ENCODE data around the gene GABPB1. TPM values are rescaled to one million over a fixed set of nuclear protein-coding genes. Genes with fewer than 3 reads are reported as not detected.
A peak's percentile ranks its signal among the peaks of the same experiment; 100 is the strongest.
"Not testable (repeated sequence)": the region's sequence is repeated elsewhere in the genome, so short reads cannot be mapped to it uniquely, and the experiment has no call there.

The GABPB1 gene
- total RNA-seq = 10 to 100 TPM; 37.5 to 38.1 TPM

DNA sequence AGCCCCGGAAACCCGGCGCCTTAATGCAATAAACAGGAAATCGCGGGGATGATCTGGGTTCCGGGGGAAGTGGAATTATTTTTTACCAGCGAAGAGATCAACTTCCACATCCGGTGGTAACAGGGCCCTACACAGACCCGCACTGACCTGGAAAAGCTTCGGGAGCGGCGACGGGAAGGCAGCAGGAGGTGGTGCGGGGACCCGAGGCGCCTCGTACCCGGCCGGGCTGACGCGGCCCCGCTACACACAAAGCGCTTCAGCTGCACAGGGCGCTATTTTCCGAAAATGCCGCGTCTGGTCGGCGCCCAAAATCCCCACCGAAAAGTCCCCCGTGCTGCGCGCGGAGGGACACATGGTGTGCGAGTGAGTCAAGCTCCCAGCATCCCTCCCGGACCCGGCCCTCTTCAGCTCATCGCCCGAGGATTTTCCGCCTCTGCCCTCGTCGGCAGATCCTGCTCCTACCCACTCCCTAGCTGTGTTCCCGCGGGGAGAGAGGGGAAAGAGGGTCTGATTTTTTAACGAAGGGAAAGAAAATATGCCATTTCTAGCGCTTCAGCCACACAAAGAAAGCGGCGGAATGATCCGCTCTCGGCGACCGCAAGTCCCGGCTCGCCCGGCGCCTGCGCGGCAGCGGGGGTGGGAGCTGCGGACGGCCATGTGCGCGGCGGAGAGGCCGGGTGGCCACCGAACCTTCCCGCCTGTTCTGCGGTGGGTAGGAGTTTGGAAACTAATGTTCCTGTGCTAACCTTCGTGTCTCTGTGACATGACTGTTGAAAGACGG, at the start of gene GABPB1:
TSS of gene GABPB1 (minus strand) at position 361 of the 781 bp plus-strand sequence. CDS start 45,400 bp downstream, outside the sequence.
- no peaks in the 10 kb centered on the region for H3K9me3 Mint-ChIP-seq
- peak within 1 kb of the TSS; percentile 88 for H3K4me3 Mint-ChIP-seq
- CTCF ChIA-PET = interaction anchor here (0.5 to 1.2 kb wide), 5 partner anchors 38 to 1477 kb away, joined by 3 to 4 read pairs (median 3); partner anchors contain the start of gene EID1
- peaks cover 57% of the 10 kb centered on the region for H3K36me3 Mint-ChIP-seq (ENCODE audit: low read depth)
- DNase-seq = peak; percentile 90
- peak within 1 kb of the TSS; percentile 100 for H3K27ac Mint-ChIP-seq
- H3K27me3 Mint-ChIP-seq = no peaks in the 10 kb centered on the region
- POLR2A ChIA-PET = interaction anchor here (0.6 to 8.2 kb wide), 48 partner anchors 8 to 1544 kb away, joined by 3 to 136 read pairs (median 6); partner anchors contain the start of genes AP4E1, CEP152, COPS2 and DTWD1
- H3K4me1 Mint-ChIP-seq = peaks cover 42% of the 10 kb centered on the region

DNA sequence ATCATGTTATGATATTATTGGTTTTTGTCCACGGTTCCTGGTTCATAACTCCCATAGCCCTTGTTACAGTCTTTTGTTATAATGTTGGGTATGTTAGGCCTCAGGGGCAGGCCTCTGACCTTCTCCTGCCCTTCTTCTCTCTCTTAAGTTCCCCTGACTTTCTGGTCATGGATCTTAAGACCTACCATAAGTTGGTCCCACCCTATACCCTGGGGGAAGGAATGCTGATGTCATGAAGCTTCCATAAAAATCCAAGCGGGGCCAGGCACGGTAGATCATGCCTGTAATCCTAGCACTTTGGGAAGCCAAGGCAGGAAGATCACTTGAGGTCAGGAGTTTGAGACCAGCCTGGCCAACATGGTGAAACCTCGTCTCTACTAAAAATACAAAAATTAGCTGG, 36.6 kb upstream of the GABPB1 start:
- H3K36me3 Mint-ChIP-seq (ENCODE audit: low read depth); POLR2A ChIA-PET; DNase-seq; H3K9me3 Mint-ChIP-seq; H3K4me3 Mint-ChIP-seq; H3K27me3 Mint-ChIP-seq; H3K4me1 Mint-ChIP-seq; H3K27ac Mint-ChIP-seq: not testable (repeated sequence)
- CTCF ChIA-PET = interaction anchor here (0.7 to 1.2 kb wide), 2 partner anchors 16 to 305 kb away, joined by 3 read pairs; no protein-coding TSS in a partner anchor

DNA sequence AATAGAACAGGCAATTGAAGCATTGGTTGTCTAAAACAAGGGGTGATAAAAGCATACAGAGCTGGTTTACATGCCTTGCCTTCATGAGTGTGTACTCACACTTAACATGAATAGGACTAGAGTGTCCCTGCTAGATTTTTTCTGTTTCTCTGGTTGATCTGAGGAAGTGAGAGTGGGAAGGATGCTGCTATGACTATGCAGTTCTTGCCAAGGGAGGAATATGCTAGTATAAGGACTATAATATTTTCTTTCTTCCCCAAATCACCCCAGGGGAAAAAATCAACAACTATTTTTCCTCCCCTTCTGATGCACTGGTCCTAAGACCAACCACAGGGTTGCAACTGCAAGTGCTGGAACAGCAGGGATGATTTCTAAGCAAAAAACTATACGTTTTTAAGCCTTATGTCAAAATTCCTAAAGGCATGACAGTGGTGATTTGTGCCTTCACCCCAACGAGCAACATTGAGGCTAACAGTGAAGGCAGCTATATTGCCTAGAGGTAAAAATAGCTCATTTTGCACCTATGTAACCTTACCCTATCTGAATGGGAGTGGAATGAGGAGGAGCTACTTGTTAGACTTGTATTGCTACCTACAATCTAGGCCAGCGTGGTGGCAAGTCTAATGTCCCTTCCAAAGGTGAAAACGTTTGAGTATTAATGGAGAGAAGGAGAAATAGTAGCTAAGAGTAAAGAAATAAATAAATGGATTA, 35.7 kb upstream of the GABPB1 start:
- DNase-seq = no peak
- CTCF ChIA-PET = interaction anchor here (1.2 kb wide), 1 partner anchor 17 kb away, joined by 3 read pairs; no protein-coding TSS in a partner anchor
- no peak overlapping the region for H3K27ac Mint-ChIP-seq
- H3K4me1 Mint-ChIP-seq = peaks cover 3% of the 10 kb centered on the region
- no peaks in the 10 kb centered on the region for H3K9me3 Mint-ChIP-seq
- H3K36me3 Mint-ChIP-seq (ENCODE audit: low read depth) = no peaks in the 10 kb centered on the region
- H3K4me3 Mint-ChIP-seq = no peak overlapping the region
- H3K27me3 Mint-ChIP-seq = no peaks in the 10 kb centered on the region
- POLR2A ChIA-PET = no interaction called here

DNA sequence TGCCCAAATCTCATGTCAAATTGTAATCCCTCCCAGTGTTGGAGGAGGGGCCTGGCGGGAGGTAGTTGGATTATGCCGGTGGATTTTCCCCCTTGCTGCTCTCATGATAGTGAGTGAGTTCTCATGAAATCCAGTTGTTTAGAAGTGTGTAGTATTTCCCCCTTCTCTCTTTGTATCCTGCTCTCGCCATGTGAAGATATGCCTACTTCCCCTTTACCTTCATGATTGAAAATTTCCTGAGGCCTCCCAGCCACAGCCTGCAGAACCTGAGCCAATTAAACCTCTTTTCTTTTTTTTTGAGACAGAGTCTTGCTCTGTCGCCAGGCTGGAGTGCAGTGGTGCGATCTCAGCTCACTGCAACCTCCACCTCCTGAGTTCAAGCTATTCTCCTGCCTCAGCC, 27.4 kb upstream of the GABPB1 start:
- DNase-seq; POLR2A ChIA-PET; CTCF ChIA-PET; H3K4me3 Mint-ChIP-seq; H3K27ac Mint-ChIP-seq; H3K9me3 Mint-ChIP-seq; H3K27me3 Mint-ChIP-seq; H3K36me3 Mint-ChIP-seq (ENCODE audit: low read depth): not testable (repeated sequence)
- peaks cover 17% of the 10 kb centered on the region for H3K4me1 Mint-ChIP-seq

DNA sequence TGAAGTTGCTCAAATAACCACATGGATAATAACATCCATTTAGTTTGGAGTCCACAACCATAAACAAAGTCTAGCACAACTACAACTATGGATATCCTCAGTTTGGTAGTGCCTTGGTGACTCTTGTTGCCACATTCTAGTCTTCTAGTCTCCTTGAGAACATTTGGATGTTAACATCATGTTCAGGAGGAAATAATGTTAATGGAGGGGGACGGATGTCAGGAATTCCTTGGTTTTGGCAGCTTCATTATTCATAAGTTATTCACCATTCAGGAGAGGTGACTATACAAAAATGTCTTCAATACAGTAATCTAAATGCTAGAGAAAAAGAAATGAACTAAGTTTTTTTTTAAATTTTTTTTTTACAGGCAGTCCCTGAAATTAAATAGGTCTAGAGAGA, 26.4 kb upstream of the GABPB1 start:
- DNase-seq = no peak
- no peaks in the 10 kb centered on the region for H3K36me3 Mint-ChIP-seq (ENCODE audit: low read depth)
- CTCF ChIA-PET = no interaction called here
- H3K4me3 Mint-ChIP-seq = no peak overlapping the region
- H3K27me3 Mint-ChIP-seq = no peaks in the 10 kb centered on the region
- H3K4me1 Mint-ChIP-seq = peaks cover 18% of the 10 kb centered on the region
- H3K27ac Mint-ChIP-seq = no peak overlapping the region
- POLR2A ChIA-PET = no interaction called here
- H3K9me3 Mint-ChIP-seq = no peaks in the 10 kb centered on the region

DNA sequence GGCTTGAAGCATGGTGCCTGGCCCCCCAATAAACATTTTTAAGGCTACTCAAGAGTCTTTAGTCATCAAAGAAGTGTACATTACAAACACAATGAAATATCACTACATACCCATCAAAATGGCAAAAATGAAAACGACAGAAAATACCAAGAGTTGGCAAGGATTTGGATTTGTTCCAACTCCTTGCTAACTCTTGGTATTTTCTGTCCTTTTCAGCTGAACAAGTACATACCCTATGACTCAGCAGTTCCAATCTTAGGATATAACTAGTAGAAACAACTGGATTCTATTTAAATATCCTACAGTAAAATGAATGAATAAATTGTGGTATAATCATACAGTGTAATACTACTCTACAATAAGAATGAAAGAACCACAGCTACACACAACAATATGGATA, 25.1 kb upstream of the GABPB1 start:
- H3K4me3 Mint-ChIP-seq = no peak overlapping the region

DNA sequence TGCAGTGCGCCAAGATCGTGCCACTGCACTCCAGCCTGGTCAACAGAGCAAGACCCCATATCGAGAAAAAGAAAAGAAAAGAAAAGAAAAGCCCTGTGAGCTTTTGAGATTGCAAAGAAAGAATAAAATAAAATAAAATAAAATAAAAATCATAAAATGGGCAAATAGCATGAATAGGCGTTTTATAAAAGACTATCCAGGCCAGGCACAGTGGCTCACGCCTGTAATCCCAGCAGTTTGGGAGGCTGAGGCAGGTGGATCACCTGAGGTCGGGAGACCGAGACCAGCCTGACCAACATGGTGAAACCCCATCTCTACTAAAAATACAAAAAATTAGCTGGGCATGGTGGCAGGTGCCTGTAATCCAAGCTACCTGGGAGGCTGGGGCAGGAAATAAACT, 24.4 kb upstream of the GABPB1 start:
- DNase-seq; H3K9me3 Mint-ChIP-seq; H3K4me3 Mint-ChIP-seq; H3K27ac Mint-ChIP-seq; H3K27me3 Mint-ChIP-seq; CTCF ChIA-PET; H3K36me3 Mint-ChIP-seq (ENCODE audit: low read depth); POLR2A ChIA-PET: not testable (repeated sequence)
- H3K4me1 Mint-ChIP-seq = peaks cover 18% of the 10 kb centered on the region

More for the DNA sequence above, 25.1 kb upstream of the GABPB1 start:
- Mint-ChIP-seq H3K27ac (no peak overlapping the region), H3K4me1 (peaks cover 18% of the 10 kb centered on the region), H3K36me3 (ENCODE audit: low read depth) (no peaks in the 10 kb centered on the region), H3K27me3 (no peaks in the 10 kb centered on the region), H3K9me3 (no peaks in the 10 kb centered on the region)
- ChIA-PET CTCF (no interaction called here), POLR2A (no interaction called here)
- DNase-seq = no peak

DNA sequence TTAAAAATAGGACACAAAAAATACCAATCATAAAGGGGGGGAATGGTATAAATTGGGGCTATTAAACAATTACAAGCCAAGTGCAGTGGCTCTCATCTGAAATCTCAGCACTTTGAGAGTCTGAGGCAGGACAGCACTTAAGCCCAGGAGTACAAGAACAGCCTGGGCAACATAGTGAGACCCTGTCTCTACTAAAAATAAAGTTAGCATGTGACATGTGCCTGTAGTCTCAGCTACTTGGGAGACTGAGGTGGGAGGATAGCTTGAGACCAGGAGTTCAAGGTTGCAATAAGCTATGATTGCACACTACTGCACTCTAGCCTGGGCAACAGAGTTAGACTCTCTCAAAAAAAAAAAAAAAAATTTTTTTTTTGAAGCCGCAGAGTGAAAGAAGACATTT, 23.8 kb upstream of the GABPB1 start:
- Mint-ChIP-seq H3K27ac (no peak overlapping the region), H3K27me3 (no peaks in the 10 kb centered on the region), H3K4me1 (peaks cover 18% of the 10 kb centered on the region), H3K36me3 (ENCODE audit: low read depth) (no peaks in the 10 kb centered on the region), H3K9me3 (no peaks in the 10 kb centered on the region), H3K4me3 (no peak overlapping the region)
- ChIA-PET POLR2A (no interaction called here), CTCF (no interaction called here)
- DNase-seq = no peak

DNA sequence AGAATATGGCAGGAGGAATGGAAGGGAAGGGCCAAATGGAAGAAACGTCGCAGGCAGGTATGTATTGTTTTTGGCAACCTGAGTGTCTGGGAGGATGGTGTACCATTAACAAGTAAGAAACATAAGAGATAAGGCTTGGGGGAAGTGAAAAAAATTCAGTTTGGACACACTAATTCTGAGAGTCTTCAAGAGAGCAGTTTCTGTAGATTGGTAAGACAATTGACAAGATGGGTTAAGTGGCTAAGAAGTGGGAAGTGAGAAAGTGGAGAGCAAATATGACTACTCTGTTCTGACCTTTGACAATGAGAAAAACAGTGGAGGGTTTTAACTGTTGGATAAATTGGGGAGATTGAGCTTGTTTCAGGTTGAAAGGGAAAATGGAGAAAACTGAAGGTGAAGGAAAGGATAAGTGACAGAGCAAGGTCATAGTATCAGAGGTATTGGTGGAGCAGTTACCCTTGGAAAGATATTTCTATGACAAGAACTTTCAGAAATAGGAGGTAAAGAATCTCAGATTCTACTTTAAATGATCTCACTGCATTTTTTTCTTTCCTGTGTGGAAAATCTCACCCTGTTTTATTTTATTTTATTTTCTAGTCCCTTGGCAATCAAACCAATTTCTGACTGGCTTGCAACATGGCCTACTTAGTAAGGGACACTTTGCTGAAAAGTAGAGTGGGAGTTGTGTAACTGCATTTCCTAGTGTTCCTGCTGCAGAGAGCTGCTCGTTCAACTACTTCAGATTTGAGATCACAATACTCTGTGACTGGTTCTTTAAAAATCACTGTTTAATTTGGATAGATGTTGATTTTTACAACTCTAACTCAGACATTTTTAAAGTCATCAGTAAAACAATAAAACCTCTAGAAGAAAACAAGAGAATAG, 23.1 kb upstream of the GABPB1 start:
- Mint-ChIP-seq H3K4me1 (peaks cover 18% of the 10 kb centered on the region), H3K27ac (peak overlapping the region; percentile 21), H3K36me3 (ENCODE audit: low read depth) (no peaks in the 10 kb centered on the region), H3K4me3 (no peak overlapping the region), H3K27me3 (no peaks in the 10 kb centered on the region), H3K9me3 (no peaks in the 10 kb centered on the region)
- DNase-seq = no peak
- POLR2A ChIA-PET = interaction anchor here (1.0 kb wide), 1 partner anchor 24 kb away, joined by 6 read pairs; no protein-coding TSS in a partner anchor
- CTCF ChIA-PET = no interaction called here

DNA sequence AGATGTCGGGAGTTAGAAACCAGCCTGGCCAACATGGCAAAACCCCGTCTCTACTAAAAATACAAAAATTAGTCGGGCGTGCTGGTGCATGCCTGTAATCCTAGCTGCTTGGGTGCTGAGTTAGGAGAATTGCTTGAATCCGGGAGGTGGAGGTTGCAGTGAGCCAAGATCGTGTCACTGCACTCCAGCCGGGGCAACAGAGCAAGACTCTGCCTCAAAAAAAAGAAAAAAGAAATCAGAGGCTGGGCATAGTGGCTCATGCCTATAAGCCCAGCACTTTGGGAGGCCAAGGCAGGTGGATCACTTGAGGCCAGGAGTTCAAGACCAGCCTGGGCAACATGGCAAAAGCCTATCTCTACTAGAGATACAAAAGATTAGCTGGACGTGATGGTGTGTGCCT, 14.6 kb upstream of the GABPB1 start:
- CTCF ChIA-PET; DNase-seq; POLR2A ChIA-PET; H3K27ac Mint-ChIP-seq; H3K9me3 Mint-ChIP-seq; H3K27me3 Mint-ChIP-seq; H3K4me3 Mint-ChIP-seq; H3K36me3 Mint-ChIP-seq (ENCODE audit: low read depth); H3K4me1 Mint-ChIP-seq: not testable (repeated sequence)

DNA sequence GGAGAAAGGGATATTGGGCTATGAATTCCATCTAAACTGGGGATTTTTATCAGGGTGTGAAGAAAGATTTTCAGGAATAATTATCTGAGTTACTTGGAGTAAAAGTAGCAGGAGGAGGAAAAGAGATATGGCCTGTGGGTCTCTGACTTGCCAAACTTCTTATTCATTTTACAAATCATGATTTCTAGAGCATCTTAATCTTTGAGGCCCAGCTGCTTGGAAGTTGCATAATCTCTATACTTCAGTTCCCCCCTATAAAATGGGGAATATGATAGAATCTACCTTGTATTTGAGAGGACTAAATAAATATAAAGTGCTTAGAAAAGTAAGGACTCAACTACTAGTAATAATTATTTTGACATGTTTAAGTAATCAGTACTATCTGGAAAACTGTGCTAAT, 11.0 kb upstream of the GABPB1 start:
- H3K9me3 Mint-ChIP-seq = no peaks in the 10 kb centered on the region
- peaks cover 3% of the 10 kb centered on the region for H3K4me1 Mint-ChIP-seq
- no peak overlapping the region for H3K27ac Mint-ChIP-seq
- peaks cover 27% of the 10 kb centered on the region for H3K36me3 Mint-ChIP-seq (ENCODE audit: low read depth)
- CTCF ChIA-PET = no interaction called here
- H3K27me3 Mint-ChIP-seq = no peaks in the 10 kb centered on the region
- POLR2A ChIA-PET = no interaction called here
- H3K4me3 Mint-ChIP-seq = no peak overlapping the region
- no peak for DNase-seq

DNA sequence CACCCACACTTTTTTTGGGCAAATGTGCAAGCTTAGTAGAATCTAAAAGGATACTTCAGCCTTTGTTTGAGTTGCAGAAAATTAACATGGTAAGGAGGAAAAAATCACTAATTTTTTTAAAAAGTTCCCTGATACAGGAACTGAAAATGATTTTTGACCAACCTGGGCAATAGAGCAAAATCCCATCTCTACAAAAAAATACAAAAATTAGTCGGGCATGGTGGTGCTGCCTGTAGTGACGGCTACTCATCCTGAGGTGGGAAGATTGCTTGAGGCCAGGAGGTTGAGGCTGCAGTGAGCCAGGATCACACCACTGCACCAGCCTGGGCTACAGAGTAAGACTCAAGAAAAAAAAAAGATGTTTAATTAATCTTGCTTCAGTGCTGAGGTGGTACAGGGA, 10.6 kb upstream of the GABPB1 start:
- Mint-ChIP-seq H3K27me3 (no peaks in the 10 kb centered on the region), H3K9me3 (no peaks in the 10 kb centered on the region), H3K4me3 (no peak overlapping the region), H3K27ac (no peak overlapping the region), H3K36me3 (ENCODE audit: low read depth) (peaks cover 30% of the 10 kb centered on the region), H3K4me1 (peaks cover 3% of the 10 kb centered on the region)
- no peak for DNase-seq
- ChIA-PET POLR2A (interaction anchor here (0.9 kb wide), 1 partner anchor 10 kb away, joined by 3 read pairs; no protein-coding TSS in a partner anchor), CTCF (no interaction called here)

DNA sequence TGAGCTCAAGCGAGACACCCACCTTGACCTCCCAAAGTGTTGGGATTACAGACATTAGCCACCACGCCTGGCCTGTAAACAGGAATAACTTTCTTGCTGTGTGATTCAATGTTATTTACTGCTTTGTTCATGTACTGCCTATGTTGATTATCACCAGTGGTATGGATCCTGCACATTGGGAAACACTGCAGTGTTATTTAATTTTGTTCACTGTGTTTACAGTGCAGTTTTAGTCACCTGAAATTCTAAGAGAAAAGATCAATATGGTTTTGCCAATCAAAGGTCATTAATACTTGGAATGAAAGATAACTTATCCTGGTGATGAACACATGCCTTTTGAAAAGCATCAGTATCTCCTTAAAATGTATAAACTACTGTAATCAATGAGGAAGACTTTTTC, 8.6 kb upstream of the GABPB1 start:
- CTCF ChIA-PET = no interaction called here
- H3K9me3 Mint-ChIP-seq = no peaks in the 10 kb centered on the region
- DNase-seq = no peak

More for the DNA sequence above, 8.6 kb upstream of the GABPB1 start:
- Mint-ChIP-seq H3K27me3 (no peaks in the 10 kb centered on the region), H3K4me3 (no peak overlapping the region), H3K27ac (no peak overlapping the region), H3K4me1 (peaks cover 7% of the 10 kb centered on the region), H3K36me3 (ENCODE audit: low read depth) (peaks cover 42% of the 10 kb centered on the region)
- POLR2A ChIA-PET = interaction anchor here (2.1 kb wide), 1 partner anchor 8 kb away, joined by 8 read pairs; the partner anchor contains the start of gene GABPB1

Measured in activated CD4-positive, alpha-beta memory T cell treated with anti-CD3 and anti-CD28 coated beads, Interleukin-2, amount 10 ng/mL, durations not matched to agents 7 days and 5 days (primary cell).